ENCODE data around the gene RPS23. TPM values are rescaled to one million over a fixed set of nuclear protein-coding genes. Genes with fewer than 3 reads are reported as not detected.

RPS23 gene
- total and polyA plus RNA-seq, 8 donors = 947 to 4,706 (median 2,309) TPM

DNA sequence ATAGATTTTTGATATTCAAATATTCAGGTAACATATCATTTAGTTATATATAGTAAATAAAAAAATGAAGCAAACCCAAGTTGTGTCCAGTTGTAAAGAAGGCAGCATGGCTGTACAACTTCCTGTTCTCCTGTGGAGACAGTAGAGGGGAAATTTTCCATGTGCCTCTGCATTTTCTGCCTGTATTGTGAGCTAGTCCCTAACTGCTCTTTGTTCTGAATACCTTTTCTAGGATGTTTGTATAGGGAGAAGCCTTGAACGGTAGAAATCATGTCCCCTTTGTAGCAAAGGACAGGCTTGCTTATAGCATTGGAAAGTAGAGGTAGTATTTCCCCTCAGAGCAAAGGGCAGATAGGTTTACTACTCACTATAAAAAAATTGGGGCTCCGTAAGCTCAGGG lies 13.3 kb upstream of the RPS23 start:
- DNase-seq = no peak
- intact Hi-C loops (cut with DNase I; ENCODE audit: low total_unique reads) = no loop called here
- Histone ChIP-seq H3K27me3 (no peaks in the 10 kb centered on the region), H3K9me3 (no peaks in the 10 kb centered on the region), H3K36me3 (no peaks in the 10 kb centered on the region), H3K4me3 (no peak overlapping the region), H3K27ac (no peak overlapping the region), H3K4me1 (no peaks in the 10 kb centered on the region)
- WGBS, 5 donors = 64 to 73% (median 70%) methylated on average over 2 of the region's 2 CpGs
- TF ChIP-seq, protein P1, sequence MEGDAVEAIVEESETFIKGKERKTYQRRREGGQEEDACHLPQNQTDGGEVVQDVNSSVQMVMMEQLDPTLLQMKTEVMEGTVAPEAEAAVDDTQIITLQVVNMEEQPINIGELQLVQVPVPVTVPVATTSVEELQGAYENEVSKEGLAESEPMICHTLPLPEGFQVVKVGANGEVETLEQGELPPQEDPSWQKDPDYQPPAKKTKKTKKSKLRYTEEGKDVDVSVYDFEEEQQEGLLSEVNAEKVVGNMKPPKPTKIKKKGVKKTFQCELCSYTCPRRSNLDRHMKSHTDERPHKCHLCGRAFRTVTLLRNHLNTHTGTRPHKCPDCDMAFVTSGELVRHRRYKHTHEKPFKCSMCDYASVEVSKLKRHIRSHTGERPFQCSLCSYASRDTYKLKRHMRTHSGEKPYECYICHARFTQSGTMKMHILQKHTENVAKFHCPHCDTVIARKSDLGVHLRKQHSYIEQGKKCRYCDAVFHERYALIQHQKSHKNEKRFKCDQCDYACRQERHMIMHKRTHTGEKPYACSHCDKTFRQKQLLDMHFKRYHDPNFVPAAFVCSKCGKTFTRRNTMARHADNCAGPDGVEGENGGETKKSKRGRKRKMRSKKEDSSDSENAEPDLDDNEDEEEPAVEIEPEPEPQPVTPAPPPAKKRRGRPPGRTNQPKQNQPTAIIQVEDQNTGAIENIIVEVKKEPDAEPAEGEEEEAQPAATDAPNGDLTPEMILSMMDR (IDR thresholded peaks at IDR 0.05) = no peak
- TF ChIP-seq POLR2A (IDR thresholded peaks at IDR 0.05) (no peak), POLR2AphosphoS5 (IDR thresholded peaks at IDR 0.05) (no peak), EP300 (IDR thresholded peaks at IDR 0.05) (no peak)

DNA sequence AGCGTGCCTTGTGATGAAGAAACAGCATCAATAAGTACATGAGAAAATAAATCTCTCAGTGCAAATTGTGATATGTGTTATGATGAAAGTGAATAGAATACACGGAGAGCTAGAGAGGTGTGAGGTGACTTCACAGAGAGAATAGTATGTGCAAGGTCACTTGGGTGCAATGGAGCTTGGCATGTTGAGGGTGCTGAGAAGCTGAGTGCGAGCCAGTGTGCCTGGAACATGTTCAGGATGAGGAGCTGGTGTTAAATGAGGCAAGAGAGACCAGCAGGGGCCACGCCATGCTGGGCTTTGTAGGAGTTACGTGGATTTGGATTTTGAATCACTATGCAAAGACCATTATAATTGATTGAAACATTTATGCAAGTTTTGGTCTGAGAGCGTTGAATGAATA lies 12.8 kb upstream of the RPS23 start:
- 80 to 96% (median 94%) methylated on average over 5 to 6 of the region's 6 CpGs for WGBS, 5 donors
- intact Hi-C loops (cut with DNase I; ENCODE audit: low total_unique reads) = no loop called here
- H3K4me1 ChIP-seq = no peaks in the 10 kb centered on the region
- no peaks in the 10 kb centered on the region for H3K36me3 ChIP-seq
- TF ChIP-seq, protein P1 (IDR thresholded peaks at IDR 0.05) = no peak
- no peak for TF ChIP-seq POLR2A (IDR thresholded peaks at IDR 0.05)
- no peak for TF ChIP-seq EP300 (IDR thresholded peaks at IDR 0.05)
- no peak for TF ChIP-seq POLR2AphosphoS5 (IDR thresholded peaks at IDR 0.05)
- H3K27ac ChIP-seq = no peak overlapping the region
- DNase-seq = no peak
- H3K9me3 ChIP-seq = no peaks in the 10 kb centered on the region
- no peaks in the 10 kb centered on the region for H3K27me3 ChIP-seq
- no peak overlapping the region for H3K4me3 ChIP-seq

DNA sequence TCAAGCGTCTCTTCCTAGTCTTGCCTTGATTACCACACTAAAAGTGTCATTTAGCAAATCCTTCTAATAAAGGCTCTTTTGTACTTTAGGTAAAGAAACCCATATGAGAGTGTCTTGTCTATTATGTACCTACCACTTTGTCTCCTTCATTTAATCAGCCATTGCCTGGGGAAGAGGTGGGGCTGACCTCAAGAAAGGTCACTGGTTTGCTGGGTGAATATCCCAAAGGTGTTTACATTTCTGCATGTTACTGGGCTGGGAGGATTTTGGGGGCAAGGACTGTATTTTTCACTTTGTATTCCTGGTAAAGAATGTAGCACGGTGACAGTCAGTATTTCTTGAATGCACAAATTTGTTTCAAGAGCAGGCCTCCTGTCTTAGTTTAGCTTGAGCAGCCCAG lies 11.9 kb upstream of the RPS23 start:
- DNase-seq = no peak
- intact Hi-C loops (cut with DNase I; ENCODE audit: low total_unique reads) = no loop called here
- TF ChIP-seq, protein P1 (IDR thresholded peaks at IDR 0.05) = no peak
- TF ChIP-seq POLR2A (IDR thresholded peaks at IDR 0.05) (no peak), EP300 (IDR thresholded peaks at IDR 0.05) (no peak), POLR2AphosphoS5 (IDR thresholded peaks at IDR 0.05) (no peak)
- Histone ChIP-seq H3K27ac (no peak overlapping the region), H3K4me1 (no peaks in the 10 kb centered on the region), H3K36me3 (no peaks in the 10 kb centered on the region), H3K27me3 (no peaks in the 10 kb centered on the region), H3K4me3 (no peak overlapping the region), H3K9me3 (no peaks in the 10 kb centered on the region)
- WGBS, 5 donors = 73 to 80% (median 78%) methylated on average over 2 of the region's 2 CpGs

DNA sequence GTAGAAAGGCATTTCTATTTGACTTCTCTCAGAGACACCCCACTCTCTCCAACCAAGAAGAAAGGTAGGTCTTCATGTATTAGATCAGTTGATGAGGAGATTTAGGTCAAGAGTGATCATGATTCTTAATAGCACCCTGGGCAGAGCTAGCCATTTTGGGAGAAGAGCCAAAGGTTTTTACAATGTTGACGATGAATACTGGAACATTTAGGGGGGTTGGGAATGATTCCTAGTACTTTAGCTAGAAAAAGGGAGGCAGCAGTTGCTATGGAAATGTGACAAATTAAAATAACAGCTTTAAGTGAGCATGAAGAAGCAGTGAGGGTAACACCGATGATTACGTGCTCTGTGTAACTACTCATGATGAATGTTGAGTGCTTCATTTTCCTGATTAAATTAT lies 9.5 kb upstream of the RPS23 start:
- Histone ChIP-seq H3K9me3 (no peaks in the 10 kb centered on the region), H3K36me3 (no peaks in the 10 kb centered on the region), H3K27me3 (no peaks in the 10 kb centered on the region), H3K4me3 (no peak overlapping the region), H3K27ac (no peak overlapping the region), H3K4me1 (no peaks in the 10 kb centered on the region)
- intact Hi-C loops (cut with DNase I; ENCODE audit: low total_unique reads) = no loop called here
- WGBS, 5 donors = 74 to 92% (median 87%) methylated on average over 3 of the region's 3 CpGs
- TF ChIP-seq POLR2A (IDR thresholded peaks at IDR 0.05) = no peak
- TF ChIP-seq, protein P1 (IDR thresholded peaks at IDR 0.05) = no peak
- DNase-seq = no peak
